SK-N-SH (cell line): ENCODE measurements around the gene ERMARD. TPM values are rescaled to one million over a fixed set of nuclear protein-coding genes. Genes with fewer than 3 reads are reported as not detected.

Source experiments
- CTCF ChIA-PET: fragments of 300-600, 350-600 bp; formaldehyde crosslinking; extraction: SDS; loops from one replicate; lab custom pipeline; 2021; lab: Yijun Ruan, JAX
- POLR2A ChIA-PET: fragments of 350-600 bp; sonication (Branson Sonifier 250); formaldehyde crosslinking; extraction: SDS; loops from one replicate; lab custom pipeline; 2020; ENCODE audit warnings: antibody characterized with exemption, inconsistent platforms; lab: Yijun Ruan, JAX
- DNase-seq: peaks from one replicate; pipeline ENCODE4 v3.0.0; 2012
- H2AFZ ChIP-seq: fragments of 200-600 bp; sonication (generic); 2 replicates; pipeline ENCODE4 v1.8.1; 2016; ENCODE audit warnings: antibody characterized with exemption, mild to moderate bottlenecking, low read depth
- H3F3A ChIP-seq: fragments of 200-600 bp; sonication (generic); replicated peaks from 2 replicates; pipeline ENCODE3; 2016; ENCODE audit warnings: antibody characterized with exemption, mild to moderate bottlenecking; ENCODE audit not compliant: insufficient read depth
- H3K27ac ChIP-seq, 2 experiments: fragments of 200-500 bp in 1 of 2; fragments of 200-600 bp in 1 of 2; sonication (Bioruptor generic) in 1 of 2; sonication (generic), shearing (Covaris generic) in 1 of 2; 2 replicates each; pipeline versions ENCODE4 v1.5.1 to v1.6.1; 2014 to 2016; ENCODE audit warnings: low read depth in 2 of 2, inconsistent platforms in 1 of 2, low read length in 1 of 2, mild to moderate bottlenecking in 1 of 2, mixed read lengths in 1 of 2
- H3K27me3 ChIP-seq: fragments of 200-600 bp; sonication (generic), shearing (Covaris generic); 2 replicates; pipeline ENCODE4 v1.6.1; 2016; ENCODE audit warnings: mixed run types; ENCODE audit not compliant: insufficient read depth
- H3K36me3 ChIP-seq, 2 experiments: fragments of 200-500 bp in 1 of 2; fragments of 200-600 bp in 1 of 2; sonication (Bioruptor generic) in 1 of 2; sonication (generic) in 1 of 2; replicated peaks in 1 of 2; 2 replicates each; pipeline versions ENCODE3 to v1.5.1; 2014 to 2016; ENCODE audit warnings: low read length in 1 of 2, mild to moderate bottlenecking in 1 of 2; ENCODE audit not compliant: insufficient read depth in 2 of 2, control insufficient read depth in 1 of 2
- H3K4me1 ChIP-seq, 2 experiments: fragments of 200-500 bp in 1 of 2; fragments of 200-600 bp in 1 of 2; sonication (Bioruptor generic) in 1 of 2; sonication (generic), shearing (Covaris generic) in 1 of 2; 2 replicates each; pipeline versions ENCODE4 v1.5.1 to v1.6.1; 2014 to 2016; ENCODE audit warnings: low read depth in 1 of 2, low read length in 1 of 2, mixed run types in 1 of 2; ENCODE audit not compliant: insufficient read depth in 2 of 2, control insufficient read depth in 1 of 2
- H3K4me2 ChIP-seq: fragments of 200-600 bp; sonication (generic), shearing (Covaris generic); 2 replicates; pipeline ENCODE4 v1.6.1; 2017; ENCODE audit warnings: mixed run types
- H3K4me3 ChIP-seq, 2 experiments: fragments of 200-500 bp in 1 of 2; fragments of 200-600 bp in 1 of 2; sonication (Bioruptor generic) in 1 of 2; sonication (generic), shearing (Covaris generic) in 1 of 2; 2 replicates each; pipeline versions ENCODE4 v1.5.1 to v1.8.1; 2014 to 2016; ENCODE audit warnings: low read depth in 2 of 2, inconsistent platforms in 1 of 2, low read length in 1 of 2, mild to moderate bottlenecking in 1 of 2, mixed read lengths in 1 of 2, moderate library complexity in 1 of 2
- H3K79me2 ChIP-seq: fragments of 200-600 bp; sonication (generic); 2 replicates; pipeline ENCODE4 v1.8.1; 2017; ENCODE audit warnings: mild to moderate bottlenecking; ENCODE audit not compliant: insufficient read depth
- H3K9ac ChIP-seq: fragments of 200-600 bp; sonication (generic); 2 replicates; pipeline ENCODE4 v1.6.1; 2017; ENCODE audit warnings: mixed run types
- H3K9me2 ChIP-seq: fragments of 200-600 bp; sonication (generic); 2 replicates; pipeline ENCODE4 v1.6.1; 2017; ENCODE audit warnings: mixed run types
- H3K9me3 ChIP-seq: fragments of 200-600 bp; sonication (generic); 2 replicates; pipeline ENCODE4 v1.6.1; 2017; ENCODE audit warnings: mixed run types, mild to moderate bottlenecking, moderate library complexity
- H4K20me1 ChIP-seq: fragments of 200-600 bp; sonication (generic); 2 replicates; pipeline ENCODE4 v1.6.1; 2017; ENCODE audit warnings: mild to moderate bottlenecking, mixed run types; ENCODE audit not compliant: insufficient read depth
- CHD2 ChIP-seq: fragments of 150-350 bp; IDR thresholded peaks from 2 replicates; pipeline ENCODE4 v1.6.1; 2018; ENCODE audit warnings: low read length; ENCODE audit not compliant: partially characterized antibody
- ELF1 ChIP-seq: IDR thresholded peaks from 2 replicates; pipeline ENCODE4 v1.4.0; 2012
- EZH2phosphoT487 ChIP-seq: fragments of 200-600 bp; sonication (generic); IDR thresholded peaks from 2 replicates; pipeline ENCODE4 v1.6.1; 2017; ENCODE audit warnings: low read depth, mixed run types, mild to moderate bottlenecking, antibody characterized with exemption, moderate library complexity, borderline replicate concordance
- FOXJ3 ChIP-seq: sonication (generic); formaldehyde crosslinking; IDR thresholded peaks from 2 replicates; pipeline ENCODE4 v1.5.1; 2020; ENCODE audit warnings: mild to moderate bottlenecking, missing genetic modification reagents
- FOXM1 ChIP-seq: IDR thresholded peaks from 2 replicates; pipeline ENCODE4 v1.4.0; 2012; ENCODE audit warnings: low read depth, mild to moderate bottlenecking
- JUND ChIP-seq: IDR thresholded peaks from 2 replicates; pipeline ENCODE4 v1.4.0; 2012
- MEF2A ChIP-seq: IDR thresholded peaks from 2 replicates; pipeline ENCODE4 v1.4.0; 2012; ENCODE audit warnings: low read depth, borderline replicate concordance
- MXI1 ChIP-seq: IDR thresholded peaks from 2 replicates; pipeline ENCODE4 v1.6.1; 2012; ENCODE audit warnings: mild to moderate bottlenecking, low read depth, low read length, improper control_type of control experiment
- NRF1 ChIP-seq: IDR thresholded peaks from 2 replicates; pipeline ENCODE4 v1.6.1; 2012; ENCODE audit warnings: low read depth, mild to moderate bottlenecking, low read length
- RAD21 ChIP-seq: IDR thresholded peaks from 2 replicates; pipeline ENCODE4 v1.6.1; 2012; ENCODE audit warnings: mild to moderate bottlenecking, low read length
- RCOR1 ChIP-seq: fragments of 150-350 bp; IDR thresholded peaks from 2 replicates; pipeline ENCODE4 v1.6.1; 2017; ENCODE audit warnings: antibody characterized with exemption, low read length
- RFX5 ChIP-seq: IDR thresholded peaks from 2 replicates; pipeline ENCODE4 v1.6.1; 2012; ENCODE audit warnings: mild to moderate bottlenecking, improper control_type of control experiment, low read length
- RXRA ChIP-seq: IDR thresholded peaks from 2 replicates; pipeline ENCODE4 v1.4.0; 2012; ENCODE audit warnings: low read depth, mild to moderate bottlenecking, borderline replicate concordance
- TAF1 ChIP-seq: IDR thresholded peaks from 2 replicates; pipeline ENCODE4 v1.6.1; 2012; ENCODE audit warnings: low read depth, mild to moderate bottlenecking, low read length, moderate library complexity, borderline replicate concordance
- TCF12 ChIP-seq: IDR thresholded peaks from 2 replicates; pipeline ENCODE4 v1.4.0; 2012
- TEAD4 ChIP-seq: IDR thresholded peaks from 2 replicates; pipeline ENCODE4 v1.4.0; 2012; ENCODE audit warnings: mild to moderate bottlenecking, borderline replicate concordance; ENCODE audit not compliant: insufficient read depth
- WGBS: methylation state at CpG from one replicate; pipeline ENCODE4 v1.1.6; 2017; ENCODE audit warnings: low lambda C conversion rate; 5-methylcytosine and 5-hydroxymethylcytosine counted together
- polyA plus RNA-seq, 3 experiments: library from polyadenylated mRNA; depleted of rRNA; stranded (reverse); fragments of >200 nt; gene quantifications; 2 replicates each; pipeline ENCODE4 v1.2.3, GENCODE V29; 2012
- TF ChIP-seq, protein P1 (sequence below): IDR thresholded peaks from 2 replicates; pipeline ENCODE4 v1.6.1; 2012; ENCODE audit warnings: mild to moderate bottlenecking, low read depth, low read length, moderate library complexity
- TF ChIP-seq, protein P2 (sequence below): fragments of 150-350 bp; IDR thresholded peaks from 2 replicates; pipeline ENCODE4 v1.6.1; 2016; ENCODE audit warnings: mild to moderate bottlenecking, low read depth, low read length
- TF ChIP-seq, protein P3 (sequence below): fragments of 200-600 bp; sonication (generic); IDR thresholded peaks from 2 replicates; pipeline ENCODE4 v1.6.1; 2017; ENCODE audit warnings: antibody characterized with exemption, mild to moderate bottlenecking, moderate library complexity
- TF ChIP-seq, protein P4 (sequence below): fragments of 150-350 bp; IDR thresholded peaks from 2 replicates; pipeline ENCODE4 v1.6.1; 2017; ENCODE audit warnings: antibody characterized with exemption, low read length, low read depth, borderline replicate concordance

The ERMARD gene
- polyA plus RNA-seq, 1 of the 3 experiments (the other 2 are of a cell fraction), result 43.2 TPM

DNA sequence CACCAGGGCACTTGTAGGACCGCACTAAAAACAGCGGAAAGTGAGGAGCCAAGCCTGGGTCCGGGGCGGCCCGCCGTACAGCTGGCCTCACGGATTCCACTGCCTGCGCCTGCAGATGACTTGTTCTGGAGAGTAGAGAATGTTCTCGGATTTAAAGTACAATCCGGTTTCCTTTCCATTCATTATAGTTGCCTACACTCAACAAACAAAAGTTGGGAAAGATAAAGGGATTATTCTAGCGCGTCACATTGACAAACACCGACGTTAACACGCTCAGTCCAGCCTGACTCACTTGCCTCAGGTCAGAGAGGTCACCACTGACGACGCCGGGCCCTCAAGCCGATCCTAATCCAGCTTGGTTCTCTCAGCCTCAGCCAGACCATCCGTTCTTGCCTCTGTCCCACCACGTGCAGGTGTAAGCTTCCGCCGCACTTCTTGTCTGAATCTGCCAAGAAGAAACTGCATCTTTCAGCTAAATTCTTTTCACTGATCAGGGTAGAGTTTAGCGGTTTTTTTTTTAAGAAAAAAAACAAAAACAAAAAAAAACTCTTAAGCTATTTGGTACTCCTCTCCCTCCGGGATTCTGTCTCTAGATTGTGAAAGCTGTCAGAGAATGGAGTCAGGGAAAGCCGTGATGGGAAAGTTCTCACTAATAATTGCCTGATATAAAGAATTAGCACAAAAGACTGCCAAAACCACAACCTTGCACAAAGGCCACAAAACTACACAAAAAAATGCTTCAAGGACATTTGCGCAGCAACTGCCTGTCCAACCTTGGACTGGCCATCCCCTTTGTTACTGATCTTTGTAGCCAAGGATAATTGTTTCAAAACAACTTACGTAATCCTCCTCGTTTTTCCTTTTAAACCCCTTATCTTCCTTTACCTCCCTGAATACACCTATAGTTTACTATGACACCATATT, 26.0 kb upstream of the ERMARD start:
- peak overlapping the region; percentile 90 for H3K4me2 ChIP-seq
- H3K79me2 ChIP-seq, result peaks cover 32% of the 10 kb centered on the region
- H3F3A ChIP-seq, result peaks cover 15% of the 10 kb centered on the region
- H3K9ac ChIP-seq, result peak overlapping the region; percentile 69; the same call in 1 of the 2 replicates
- peak overlapping the region; percentile 40 to 93; a peak in 3 of 4 replicates for H3K27ac ChIP-seq
- no peaks in the 10 kb centered on the region for H3K9me3 ChIP-seq
- peaks cover 8 to 19% of the 10 kb centered on the region in 2 experiments; a peak in 3 of 4 replicates for H3K4me1 ChIP-seq
- peak overlapping the region; percentile 65 to 76 for H3K4me3 ChIP-seq
- H4K20me1 ChIP-seq, result peaks cover 15% of the 10 kb centered on the region
- peak; percentile 24; the same call in 1 of the 2 replicates for TF ChIP-seq MXI1
- TF ChIP-seq TAF1, result no peak
- H3K9me2 ChIP-seq, result no peaks in the 10 kb centered on the region
- ChIA-PET CTCF (interaction anchor here (0.9 to 2.6 kb wide), 2 partner anchors 18 to 65 kb away, joined by 3 to 7 read pairs; no protein-coding TSS in a partner anchor), POLR2A (interaction anchor here (0.6 to 2.2 kb wide), 5 partner anchors 10 to 1179 kb away, joined by 3 to 14 read pairs (median 3); partner anchors contain the start of genes C6orf120, ERMARD and WDR27)
- H3K36me3 ChIP-seq, result no peaks in the 10 kb centered on the region
- DNase-seq, result peak; percentile 65
- H3K27me3 ChIP-seq, result no peaks in the 10 kb centered on the region
- 30% methylated on average over 26 of the region's 29 CpGs for WGBS
- H2AFZ ChIP-seq, result peak overlapping the region; percentile 79; the same call in 1 of the 2 replicates

DNA sequence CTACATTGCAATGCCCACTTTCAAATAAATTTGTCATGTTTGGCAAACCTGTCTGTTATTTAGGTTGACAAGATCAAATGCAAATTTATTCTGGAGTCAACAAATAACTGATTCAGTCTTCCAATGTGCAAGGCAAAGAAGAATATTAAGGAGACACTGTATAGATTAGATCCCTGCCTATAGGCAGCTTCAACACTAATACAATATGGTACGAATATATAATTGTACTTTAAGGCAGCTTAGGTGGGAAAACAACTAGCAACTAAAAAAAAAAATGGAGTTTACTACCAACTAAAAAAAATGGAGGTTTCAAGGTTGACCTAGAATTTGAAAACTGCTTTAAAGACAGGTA, 25.4 kb upstream of the ERMARD start:
- POLR2A ChIA-PET, result no interaction called here
- no peak overlapping the region for H3K4me2 ChIP-seq
- H3K27ac ChIP-seq, result no peak overlapping the region
- peaks cover 25% of the 10 kb centered on the region for H3K79me2 ChIP-seq
- peaks cover 15% of the 10 kb centered on the region for H4K20me1 ChIP-seq
- H3K36me3 ChIP-seq, result no peaks in the 10 kb centered on the region
- peaks cover 8 to 19% of the 10 kb centered on the region in 2 experiments; a peak in 3 of 4 replicates for H3K4me1 ChIP-seq
- H3F3A ChIP-seq, result peaks cover 15% of the 10 kb centered on the region
- CTCF ChIA-PET, result no interaction called here
- no peaks in the 10 kb centered on the region for H3K9me2 ChIP-seq
- H3K9me3 ChIP-seq, result no peaks in the 10 kb centered on the region
- no peak overlapping the region for H3K4me3 ChIP-seq
- DNase-seq, result no peak
- H3K9ac ChIP-seq, result no peak overlapping the region
- H3K27me3 ChIP-seq, result no peaks in the 10 kb centered on the region
- no peak overlapping the region for H2AFZ ChIP-seq
- 91% methylated on average over 1 of the region's 1 CpG for WGBS
- TF ChIP-seq TCF12 (no peak), RFX5 (no peak), ELF1 (no peak), RXRA (no peak), NRF1 (no peak), RCOR1 (no peak), MEF2A (no peak), TEAD4 (no peak), FOXM1 (no peak), FOXJ3 (no peak), JUND (no peak), CHD2 (no peak), EZH2phosphoT487 (no peak), RAD21 (no peak)
- TF ChIP-seq, protein P1, sequence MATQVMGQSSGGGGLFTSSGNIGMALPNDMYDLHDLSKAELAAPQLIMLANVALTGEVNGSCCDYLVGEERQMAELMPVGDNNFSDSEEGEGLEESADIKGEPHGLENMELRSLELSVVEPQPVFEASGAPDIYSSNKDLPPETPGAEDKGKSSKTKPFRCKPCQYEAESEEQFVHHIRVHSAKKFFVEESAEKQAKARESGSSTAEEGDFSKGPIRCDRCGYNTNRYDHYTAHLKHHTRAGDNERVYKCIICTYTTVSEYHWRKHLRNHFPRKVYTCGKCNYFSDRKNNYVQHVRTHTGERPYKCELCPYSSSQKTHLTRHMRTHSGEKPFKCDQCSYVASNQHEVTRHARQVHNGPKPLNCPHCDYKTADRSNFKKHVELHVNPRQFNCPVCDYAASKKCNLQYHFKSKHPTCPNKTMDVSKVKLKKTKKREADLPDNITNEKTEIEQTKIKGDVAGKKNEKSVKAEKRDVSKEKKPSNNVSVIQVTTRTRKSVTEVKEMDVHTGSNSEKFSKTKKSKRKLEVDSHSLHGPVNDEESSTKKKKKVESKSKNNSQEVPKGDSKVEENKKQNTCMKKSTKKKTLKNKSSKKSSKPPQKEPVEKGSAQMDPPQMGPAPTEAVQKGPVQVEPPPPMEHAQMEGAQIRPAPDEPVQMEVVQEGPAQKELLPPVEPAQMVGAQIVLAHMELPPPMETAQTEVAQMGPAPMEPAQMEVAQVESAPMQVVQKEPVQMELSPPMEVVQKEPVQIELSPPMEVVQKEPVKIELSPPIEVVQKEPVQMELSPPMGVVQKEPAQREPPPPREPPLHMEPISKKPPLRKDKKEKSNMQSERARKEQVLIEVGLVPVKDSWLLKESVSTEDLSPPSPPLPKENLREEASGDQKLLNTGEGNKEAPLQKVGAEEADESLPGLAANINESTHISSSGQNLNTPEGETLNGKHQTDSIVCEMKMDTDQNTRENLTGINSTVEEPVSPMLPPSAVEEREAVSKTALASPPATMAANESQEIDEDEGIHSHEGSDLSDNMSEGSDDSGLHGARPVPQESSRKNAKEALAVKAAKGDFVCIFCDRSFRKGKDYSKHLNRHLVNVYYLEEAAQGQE, result no peak
- TF ChIP-seq, protein P2, sequence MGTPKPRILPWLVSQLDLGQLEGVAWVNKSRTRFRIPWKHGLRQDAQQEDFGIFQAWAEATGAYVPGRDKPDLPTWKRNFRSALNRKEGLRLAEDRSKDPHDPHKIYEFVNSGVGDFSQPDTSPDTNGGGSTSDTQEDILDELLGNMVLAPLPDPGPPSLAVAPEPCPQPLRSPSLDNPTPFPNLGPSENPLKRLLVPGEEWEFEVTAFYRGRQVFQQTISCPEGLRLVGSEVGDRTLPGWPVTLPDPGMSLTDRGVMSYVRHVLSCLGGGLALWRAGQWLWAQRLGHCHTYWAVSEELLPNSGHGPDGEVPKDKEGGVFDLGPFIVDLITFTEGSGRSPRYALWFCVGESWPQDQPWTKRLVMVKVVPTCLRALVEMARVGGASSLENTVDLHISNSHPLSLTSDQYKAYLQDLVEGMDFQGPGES, result no peak
- TF ChIP-seq, protein P3, sequence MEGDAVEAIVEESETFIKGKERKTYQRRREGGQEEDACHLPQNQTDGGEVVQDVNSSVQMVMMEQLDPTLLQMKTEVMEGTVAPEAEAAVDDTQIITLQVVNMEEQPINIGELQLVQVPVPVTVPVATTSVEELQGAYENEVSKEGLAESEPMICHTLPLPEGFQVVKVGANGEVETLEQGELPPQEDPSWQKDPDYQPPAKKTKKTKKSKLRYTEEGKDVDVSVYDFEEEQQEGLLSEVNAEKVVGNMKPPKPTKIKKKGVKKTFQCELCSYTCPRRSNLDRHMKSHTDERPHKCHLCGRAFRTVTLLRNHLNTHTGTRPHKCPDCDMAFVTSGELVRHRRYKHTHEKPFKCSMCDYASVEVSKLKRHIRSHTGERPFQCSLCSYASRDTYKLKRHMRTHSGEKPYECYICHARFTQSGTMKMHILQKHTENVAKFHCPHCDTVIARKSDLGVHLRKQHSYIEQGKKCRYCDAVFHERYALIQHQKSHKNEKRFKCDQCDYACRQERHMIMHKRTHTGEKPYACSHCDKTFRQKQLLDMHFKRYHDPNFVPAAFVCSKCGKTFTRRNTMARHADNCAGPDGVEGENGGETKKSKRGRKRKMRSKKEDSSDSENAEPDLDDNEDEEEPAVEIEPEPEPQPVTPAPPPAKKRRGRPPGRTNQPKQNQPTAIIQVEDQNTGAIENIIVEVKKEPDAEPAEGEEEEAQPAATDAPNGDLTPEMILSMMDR, result no peak
- TF ChIP-seq, protein P4, sequence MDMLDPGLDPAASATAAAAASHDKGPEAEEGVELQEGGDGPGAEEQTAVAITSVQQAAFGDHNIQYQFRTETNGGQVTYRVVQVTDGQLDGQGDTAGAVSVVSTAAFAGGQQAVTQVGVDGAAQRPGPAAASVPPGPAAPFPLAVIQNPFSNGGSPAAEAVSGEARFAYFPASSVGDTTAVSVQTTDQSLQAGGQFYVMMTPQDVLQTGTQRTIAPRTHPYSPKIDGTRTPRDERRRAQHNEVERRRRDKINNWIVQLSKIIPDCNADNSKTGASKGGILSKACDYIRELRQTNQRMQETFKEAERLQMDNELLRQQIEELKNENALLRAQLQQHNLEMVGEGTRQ, result no peak
